SK-N-SH (cell line): ENCODE measurements around the gene NELFA. TPM values are rescaled to one million over a fixed set of nuclear protein-coding genes. Genes with fewer than 3 reads are reported as not detected.

Experiments used
- CTCF ChIA-PET: fragments of 300-600, 350-600 bp; formaldehyde crosslinking; extraction: SDS; loops from one replicate; lab custom pipeline; 2021; lab: Yijun Ruan, JAX
- POLR2A ChIA-PET: fragments of 350-600 bp; sonication (Branson Sonifier 250); formaldehyde crosslinking; extraction: SDS; loops from one replicate; lab custom pipeline; 2020; ENCODE audit warnings: antibody characterized with exemption, inconsistent platforms; lab: Yijun Ruan, JAX
- DNase-seq: peaks from one replicate; pipeline ENCODE4 v3.0.0; 2012
- H2AFZ ChIP-seq: fragments of 200-600 bp; sonication (generic); 2 replicates; pipeline ENCODE4 v1.8.1; 2016; ENCODE audit warnings: antibody characterized with exemption, mild to moderate bottlenecking, low read depth
- H3F3A ChIP-seq: fragments of 200-600 bp; sonication (generic); replicated peaks from 2 replicates; pipeline ENCODE3; 2016; ENCODE audit warnings: antibody characterized with exemption, mild to moderate bottlenecking; ENCODE audit not compliant: insufficient read depth
- H3K27ac ChIP-seq, 2 experiments: fragments of 200-500 bp in 1 of 2; fragments of 200-600 bp in 1 of 2; sonication (Bioruptor generic) in 1 of 2; sonication (generic), shearing (Covaris generic) in 1 of 2; 2 replicates each; pipeline versions ENCODE4 v1.5.1 to v1.6.1; 2014 to 2016; ENCODE audit warnings: low read depth in 2 of 2, inconsistent platforms in 1 of 2, low read length in 1 of 2, mild to moderate bottlenecking in 1 of 2, mixed read lengths in 1 of 2
- H3K27me3 ChIP-seq: fragments of 200-600 bp; sonication (generic), shearing (Covaris generic); 2 replicates; pipeline ENCODE4 v1.6.1; 2016; ENCODE audit warnings: mixed run types; ENCODE audit not compliant: insufficient read depth
- H3K36me3 ChIP-seq, 2 experiments: fragments of 200-500 bp in 1 of 2; fragments of 200-600 bp in 1 of 2; sonication (Bioruptor generic) in 1 of 2; sonication (generic) in 1 of 2; replicated peaks in 1 of 2; 2 replicates each; pipeline versions ENCODE3 to v1.5.1; 2014 to 2016; ENCODE audit warnings: low read length in 1 of 2, mild to moderate bottlenecking in 1 of 2; ENCODE audit not compliant: insufficient read depth in 2 of 2, control insufficient read depth in 1 of 2
- H3K4me1 ChIP-seq, 2 experiments: fragments of 200-500 bp in 1 of 2; fragments of 200-600 bp in 1 of 2; sonication (Bioruptor generic) in 1 of 2; sonication (generic), shearing (Covaris generic) in 1 of 2; 2 replicates each; pipeline versions ENCODE4 v1.5.1 to v1.6.1; 2014 to 2016; ENCODE audit warnings: low read depth in 1 of 2, low read length in 1 of 2, mixed run types in 1 of 2; ENCODE audit not compliant: insufficient read depth in 2 of 2, control insufficient read depth in 1 of 2
- H3K4me2 ChIP-seq: fragments of 200-600 bp; sonication (generic), shearing (Covaris generic); 2 replicates; pipeline ENCODE4 v1.6.1; 2017; ENCODE audit warnings: mixed run types
- H3K4me3 ChIP-seq, 2 experiments: fragments of 200-500 bp in 1 of 2; fragments of 200-600 bp in 1 of 2; sonication (Bioruptor generic) in 1 of 2; sonication (generic), shearing (Covaris generic) in 1 of 2; 2 replicates each; pipeline versions ENCODE4 v1.5.1 to v1.8.1; 2014 to 2016; ENCODE audit warnings: low read depth in 2 of 2, inconsistent platforms in 1 of 2, low read length in 1 of 2, mild to moderate bottlenecking in 1 of 2, mixed read lengths in 1 of 2, moderate library complexity in 1 of 2
- H3K79me2 ChIP-seq: fragments of 200-600 bp; sonication (generic); 2 replicates; pipeline ENCODE4 v1.8.1; 2017; ENCODE audit warnings: mild to moderate bottlenecking; ENCODE audit not compliant: insufficient read depth
- H3K9ac ChIP-seq: fragments of 200-600 bp; sonication (generic); 2 replicates; pipeline ENCODE4 v1.6.1; 2017; ENCODE audit warnings: mixed run types
- H3K9me2 ChIP-seq: fragments of 200-600 bp; sonication (generic); 2 replicates; pipeline ENCODE4 v1.6.1; 2017; ENCODE audit warnings: mixed run types
- H3K9me3 ChIP-seq: fragments of 200-600 bp; sonication (generic); 2 replicates; pipeline ENCODE4 v1.6.1; 2017; ENCODE audit warnings: mixed run types, mild to moderate bottlenecking, moderate library complexity
- H4K20me1 ChIP-seq: fragments of 200-600 bp; sonication (generic); 2 replicates; pipeline ENCODE4 v1.6.1; 2017; ENCODE audit warnings: mild to moderate bottlenecking, mixed run types; ENCODE audit not compliant: insufficient read depth
- CTCF ChIP-seq: fragments of 200-600 bp; sonication (generic); IDR thresholded peaks from 2 replicates; pipeline ENCODE4 v1.6.1; 2017; ENCODE audit warnings: antibody characterized with exemption, mild to moderate bottlenecking, moderate library complexity
- ELF1 ChIP-seq: IDR thresholded peaks from 2 replicates; pipeline ENCODE4 v1.4.0; 2012
- EP300 ChIP-seq, 2 experiments: IDR thresholded peaks; 2 replicates each; pipeline versions ENCODE4 v1.4.0 to v1.6.1; 2012; ENCODE audit warnings: borderline replicate concordance in 1 of 2, low read depth in 1 of 2, low read length in 1 of 2
- EZH2phosphoT487 ChIP-seq: fragments of 200-600 bp; sonication (generic); IDR thresholded peaks from 2 replicates; pipeline ENCODE4 v1.6.1; 2017; ENCODE audit warnings: low read depth, mixed run types, mild to moderate bottlenecking, antibody characterized with exemption, moderate library complexity, borderline replicate concordance
- FOSL2 ChIP-seq: IDR thresholded peaks from 2 replicates; pipeline ENCODE4 v1.4.0; 2012; ENCODE audit warnings: low read depth, mild to moderate bottlenecking, moderate library complexity, borderline replicate concordance
- FOXM1 ChIP-seq: IDR thresholded peaks from 2 replicates; pipeline ENCODE4 v1.4.0; 2012; ENCODE audit warnings: low read depth, mild to moderate bottlenecking
- GABPA ChIP-seq: IDR thresholded peaks from 2 replicates; pipeline ENCODE4 v1.4.0; 2012; ENCODE audit warnings: low read depth, mild to moderate bottlenecking
- JUND ChIP-seq: IDR thresholded peaks from 2 replicates; pipeline ENCODE4 v1.4.0; 2012
- MEF2A ChIP-seq: IDR thresholded peaks from 2 replicates; pipeline ENCODE4 v1.4.0; 2012; ENCODE audit warnings: low read depth, borderline replicate concordance
- MXI1 ChIP-seq: IDR thresholded peaks from 2 replicates; pipeline ENCODE4 v1.6.1; 2012; ENCODE audit warnings: mild to moderate bottlenecking, low read depth, low read length, improper control_type of control experiment
- RXRA ChIP-seq: IDR thresholded peaks from 2 replicates; pipeline ENCODE4 v1.4.0; 2012; ENCODE audit warnings: low read depth, mild to moderate bottlenecking, borderline replicate concordance
- SIN3A ChIP-seq: IDR thresholded peaks from 2 replicates; pipeline ENCODE4 v1.6.1; 2012; ENCODE audit warnings: low read depth, mild to moderate bottlenecking, low read length, moderate library complexity, borderline replicate concordance
- SMC3 ChIP-seq: IDR thresholded peaks from 2 replicates; pipeline ENCODE4 v1.6.1; 2012; ENCODE audit warnings: low read depth, low read length, improper control_type of control experiment
- WGBS: methylation state at CpG from one replicate; pipeline ENCODE4 v1.1.6; 2017; ENCODE audit warnings: low lambda C conversion rate; 5-methylcytosine and 5-hydroxymethylcytosine counted together
- polyA plus RNA-seq, 3 experiments: library from polyadenylated mRNA; depleted of rRNA; stranded (reverse); fragments of >200 nt; gene quantifications; 2 replicates each; pipeline ENCODE4 v1.2.3, GENCODE V29; 2012
- TF ChIP-seq, protein P1 (sequence below): IDR thresholded peaks from 2 replicates; pipeline ENCODE4; 2012

NELFA gene
- polyA plus RNA-seq, 1 of the 3 experiments (the other 2 are of a cell fraction) = 26.8 TPM

DNA sequence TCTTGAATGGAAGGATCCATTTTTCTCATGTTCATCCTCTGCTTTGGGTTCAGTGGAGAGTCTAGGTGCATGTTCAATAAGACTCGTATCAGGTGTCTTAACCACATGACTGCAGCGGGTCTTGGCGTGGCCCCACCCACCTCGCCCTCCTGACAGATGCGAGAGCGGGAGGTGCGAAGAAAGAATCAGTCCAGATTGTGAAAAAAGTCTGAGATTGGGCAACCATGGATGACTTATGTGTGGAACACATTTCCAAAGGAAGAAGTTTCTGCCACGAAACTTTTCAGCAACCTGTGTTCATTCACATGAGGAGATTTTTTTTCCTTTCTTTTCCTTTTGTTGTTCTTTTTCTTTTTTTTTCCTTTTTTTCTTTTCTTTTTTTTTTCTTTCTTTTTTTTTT is 70.7 kb downstream of the NELFA start:
- H3K9me2 ChIP-seq = no peaks in the 10 kb centered on the region
- WGBS = 96% methylated on average over 8 of the region's 8 CpGs
- no peaks in the 10 kb centered on the region for H3K9me3 ChIP-seq
- POLR2A ChIA-PET = no interaction called here
- peaks cover 70% of the 10 kb centered on the region for H3K79me2 ChIP-seq
- H3K4me3 ChIP-seq = no peak overlapping the region
- H4K20me1 ChIP-seq = peaks cover 13% of the 10 kb centered on the region; the same call in 1 of the 2 replicates
- H3K9ac ChIP-seq = no peak overlapping the region
- DNase-seq = no peak
- H3K36me3 ChIP-seq = peaks cover 53 to 54% of the 10 kb centered on the region in 2 experiments
- H3K27me3 ChIP-seq = no peaks in the 10 kb centered on the region
- H2AFZ ChIP-seq = no peak overlapping the region
- H3K4me2 ChIP-seq = no peak overlapping the region
- H3K27ac ChIP-seq = no peak overlapping the region
- peaks cover 36% of the 10 kb centered on the region for H3F3A ChIP-seq
- TF ChIP-seq EZH2phosphoT487 (no peak), FOXM1 (no peak), EP300 (IDR thresholded peaks at IDR 0.05; ENCODE audit: borderline replicate concordance in 1 of 2, low read depth in 1 of 2, low read length in 1 of 2) (no peak), ELF1 (no peak), CTCF (no peak), SMC3 (no peak), MEF2A (no peak), JUND (no peak)
- TF ChIP-seq, protein P1, sequence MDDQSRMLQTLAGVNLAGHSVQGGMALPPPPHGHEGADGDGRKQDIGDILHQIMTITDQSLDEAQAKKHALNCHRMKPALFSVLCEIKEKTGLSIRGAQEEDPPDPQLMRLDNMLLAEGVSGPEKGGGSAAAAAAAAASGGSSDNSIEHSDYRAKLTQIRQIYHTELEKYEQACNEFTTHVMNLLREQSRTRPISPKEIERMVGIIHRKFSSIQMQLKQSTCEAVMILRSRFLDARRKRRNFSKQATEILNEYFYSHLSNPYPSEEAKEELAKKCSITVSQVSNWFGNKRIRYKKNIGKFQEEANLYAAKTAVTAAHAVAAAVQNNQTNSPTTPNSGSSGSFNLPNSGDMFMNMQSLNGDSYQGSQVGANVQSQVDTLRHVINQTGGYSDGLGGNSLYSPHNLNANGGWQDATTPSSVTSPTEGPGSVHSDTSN = no peak
- TF ChIP-seq, all 33 proteins: peak for 0
- peaks cover 0 to 9% of the 10 kb centered on the region in 2 experiments; a peak in 3 of 4 replicates for H3K4me1 ChIP-seq
- CTCF ChIA-PET = interaction anchor here (0.9 kb wide), 1 partner anchor 11 kb away, joined by 5 read pairs; no protein-coding TSS in a partner anchor

- DNase-seq = no peak
- CTCF ChIA-PET = interaction anchor here (1.1 to 1.2 kb wide), 3 partner anchors 10 to 189 kb away, joined by 3 read pairs; no protein-coding TSS in a partner anchor
- Histone ChIP-seq H3K4me2 (no peak overlapping the region), H3K27me3 (no peaks in the 10 kb centered on the region), H3K4me3 (no peak overlapping the region), H3K9me3 (no peaks in the 10 kb centered on the region), H3K36me3 (peaks cover 49 to 54% of the 10 kb centered on the region in 2 experiments), H3K9me2 (no peaks in the 10 kb centered on the region), H4K20me1 (peaks cover 13% of the 10 kb centered on the region; the same call in 1 of the 2 replicates), H3K4me1 (peaks cover 0 to 9% of the 10 kb centered on the region in 2 experiments; a peak in 3 of 4 replicates), H3K9ac (no peak overlapping the region), H3K79me2 (peaks cover 70% of the 10 kb centered on the region)
- TF ChIP-seq SIN3A = no peak
- TF ChIP-seq MXI1 = no peak
- TF ChIP-seq GABPA = no peak
- TF ChIP-seq JUND = no peak
- no peak for TF ChIP-seq RXRA
- no peak for TF ChIP-seq EP300 (IDR thresholded peaks at IDR 0.05; ENCODE audit: borderline replicate concordance in 1 of 2, low read depth in 1 of 2, low read length in 1 of 2)
- TF ChIP-seq FOSL2 = no peak
- TF ChIP-seq, all 33 proteins: peak for 0
- peaks cover 36% of the 10 kb centered on the region for H3F3A ChIP-seq
- POLR2A ChIA-PET = no interaction called here
- no peak overlapping the region for H3K27ac ChIP-seq
- H2AFZ ChIP-seq = no peak overlapping the region
- 81% methylated on average over 3 of the region's 3 CpGs for whole genome bisulfite sequencing
Measured at GRCh38 chr4:1937550-1937949, 71.2 kb downstream of the NELFA start.
